ENCODE measurements around the gene ADAMTS17. TPM values are rescaled to one million over a fixed set of nuclear protein-coding genes. Genes with fewer than 3 reads are reported as not detected.
"Not testable (repeated sequence)": the region's sequence is repeated elsewhere in the genome, so short reads cannot be mapped to it uniquely, and the experiment has no call there.

ADAMTS17 gene
- total RNA-seq, 2 experiments from 2014 or later, result 5.6 to 7.3 TPM

GRCh38 chr15:99986297-99987118, 355.3 kb downstream of the ADAMTS17 start:
- no peak for DNase-seq
- H3K4me1 Mint-ChIP-seq, result no peaks in the 10 kb centered on the region
- POLR2A ChIA-PET, result no interaction called here
- no peaks in the 10 kb centered on the region for H3K27me3 Mint-ChIP-seq
- no peak overlapping the region for H3K4me3 Mint-ChIP-seq
- H3K36me3 Mint-ChIP-seq, result no peaks in the 10 kb centered on the region
- no peak for ATAC-seq (ENCODE audit: low read depth)
- H3K9me3 Mint-ChIP-seq, result peaks cover 2% of the 10 kb centered on the region
- H3K27ac Mint-ChIP-seq, result no peak overlapping the region

GRCh38 chr15:99985878-99986277, 355.9 kb downstream of the ADAMTS17 start:
- no peak overlapping the region for H3K27ac Mint-ChIP-seq
- no peak for DNase-seq
- POLR2A ChIA-PET, result no interaction called here
- no peak overlapping the region for H3K4me3 Mint-ChIP-seq
- ATAC-seq (ENCODE audit: low read depth), result no peak
- H3K9me3 Mint-ChIP-seq, result peaks cover 2% of the 10 kb centered on the region
- no peaks in the 10 kb centered on the region for H3K4me1 Mint-ChIP-seq
- no peaks in the 10 kb centered on the region for H3K27me3 Mint-ChIP-seq
- no peaks in the 10 kb centered on the region for H3K36me3 Mint-ChIP-seq

GRCh38 chr15:99984491-99985243, 357.1 kb downstream of the ADAMTS17 start:
- H3K9me3 Mint-ChIP-seq, result peaks cover 2% of the 10 kb centered on the region
- no peak overlapping the region for H3K4me3 Mint-ChIP-seq
- no peaks in the 10 kb centered on the region for H3K27me3 Mint-ChIP-seq
- no peaks in the 10 kb centered on the region for H3K4me1 Mint-ChIP-seq
- ATAC-seq (ENCODE audit: low read depth) (no peak), DNase-seq (no peak)
- no peak overlapping the region for H3K27ac Mint-ChIP-seq
- POLR2A ChIA-PET, result no interaction called here
- H3K36me3 Mint-ChIP-seq, result no peaks in the 10 kb centered on the region

GRCh38 chr15:99983886-99984286, 357.9 kb downstream of the ADAMTS17 start:
- ATAC-seq (ENCODE audit: low read depth), result no peak
- no peaks in the 10 kb centered on the region for H3K4me1 Mint-ChIP-seq

GRCh38 chr15:99983171-99983885, 358.4 kb downstream of the ADAMTS17 start:
- no peak overlapping the region for H3K27ac Mint-ChIP-seq
- H3K4me3 Mint-ChIP-seq, result no peak overlapping the region
- H3K9me3 Mint-ChIP-seq, result peaks cover 2% of the 10 kb centered on the region
- POLR2A ChIA-PET, result no interaction called here
- no peaks in the 10 kb centered on the region for H3K36me3 Mint-ChIP-seq
- ATAC-seq (ENCODE audit: low read depth) (no peak), DNase-seq (no peak)
- no peaks in the 10 kb centered on the region for H3K4me1 Mint-ChIP-seq
- no peaks in the 10 kb centered on the region for H3K27me3 Mint-ChIP-seq

More at GRCh38 chr15:99983886-99984286, 357.9 kb downstream of the ADAMTS17 start:
- POLR2A ChIA-PET, result no interaction called here
- no peak overlapping the region for H3K27ac Mint-ChIP-seq
- no peaks in the 10 kb centered on the region for H3K27me3 Mint-ChIP-seq
- no peaks in the 10 kb centered on the region for H3K36me3 Mint-ChIP-seq
- DNase-seq, result no peak
- H3K9me3 Mint-ChIP-seq, result peaks cover 2% of the 10 kb centered on the region
- H3K4me3 Mint-ChIP-seq, result no peak overlapping the region

GRCh38 chr15:99982662-99983061, 359.1 kb downstream of the ADAMTS17 start:
- Mint-ChIP-seq H3K27ac (no peak overlapping the region), H3K27me3 (no peaks in the 10 kb centered on the region), H3K36me3 (no peaks in the 10 kb centered on the region), H3K9me3 (no peaks in the 10 kb centered on the region), H3K4me1 (no peaks in the 10 kb centered on the region), H3K4me3 (no peak overlapping the region)
- no peak for DNase-seq
- POLR2A ChIA-PET, result no interaction called here
- no peak for ATAC-seq (ENCODE audit: low read depth)

- Mint-ChIP-seq H3K4me1 (no peaks in the 10 kb centered on the region), H3K4me3 (no peak overlapping the region), H3K36me3 (no peaks in the 10 kb centered on the region), H3K27ac (no peak overlapping the region), H3K9me3 (no peaks in the 10 kb centered on the region), H3K27me3 (no peaks in the 10 kb centered on the region)
- no peak for DNase-seq
- no peak for ATAC-seq (ENCODE audit: low read depth)
- POLR2A ChIA-PET, result no interaction called here
These were observed 359.7 kb downstream of the ADAMTS17 start for GRCh38 chr15:99981839-99982658.

- POLR2A ChIA-PET, result no interaction called here
- H3K9me3 Mint-ChIP-seq, result no peaks in the 10 kb centered on the region
- no peaks in the 10 kb centered on the region for H3K36me3 Mint-ChIP-seq
- no peak overlapping the region for H3K4me3 Mint-ChIP-seq
- no peaks in the 10 kb centered on the region for H3K27me3 Mint-ChIP-seq
- no peaks in the 10 kb centered on the region for H3K4me1 Mint-ChIP-seq
- ATAC-seq (ENCODE audit: low read depth) (no peak), DNase-seq (no peak)
- H3K27ac Mint-ChIP-seq, result no peak overlapping the region
These were observed 360.6 kb downstream of the ADAMTS17 start for GRCh38 chr15:99981191-99981647.

GRCh38 chr15:99980752-99981151, 361.0 kb downstream of the ADAMTS17 start:
- no peaks in the 10 kb centered on the region for H3K27me3 Mint-ChIP-seq
- no peak for ATAC-seq (ENCODE audit: low read depth)
- POLR2A ChIA-PET, result no interaction called here
- no peak overlapping the region for H3K4me3 Mint-ChIP-seq
- no peak overlapping the region for H3K27ac Mint-ChIP-seq
- H3K36me3 Mint-ChIP-seq, result no peaks in the 10 kb centered on the region
- DNase-seq, result no peak
- no peaks in the 10 kb centered on the region for H3K4me1 Mint-ChIP-seq
- no peaks in the 10 kb centered on the region for H3K9me3 Mint-ChIP-seq

- H3K4me1 Mint-ChIP-seq; POLR2A ChIA-PET; H3K36me3 Mint-ChIP-seq; H3K9me3 Mint-ChIP-seq; H3K27me3 Mint-ChIP-seq; H3K27ac Mint-ChIP-seq; DNase-seq; ATAC-seq (ENCODE audit: low read depth); H3K4me3 Mint-ChIP-seq: not testable (repeated sequence)
These were observed 361.9 kb downstream of the ADAMTS17 start for GRCh38 chr15:99979886-99980285.

- Mint-ChIP-seq H3K4me1 (no peaks in the 10 kb centered on the region), H3K27ac (no peak overlapping the region), H3K27me3 (no peaks in the 10 kb centered on the region), H3K36me3 (no peaks in the 10 kb centered on the region), H3K4me3 (no peak overlapping the region), H3K9me3 (no peaks in the 10 kb centered on the region)
- DNase-seq (no peak), ATAC-seq (ENCODE audit: low read depth) (no peak)
- POLR2A ChIA-PET, result no interaction called here
These were observed 362.4 kb downstream of the ADAMTS17 start for GRCh38 chr15:99979371-99979770.

- POLR2A ChIA-PET, result no interaction called here
- ATAC-seq (ENCODE audit: low read depth) (no peak), DNase-seq (no peak)
- Mint-ChIP-seq H3K36me3 (no peaks in the 10 kb centered on the region), H3K4me3 (no peak overlapping the region), H3K27ac (no peak overlapping the region), H3K9me3 (no peaks in the 10 kb centered on the region), H3K4me1 (no peaks in the 10 kb centered on the region), H3K27me3 (no peaks in the 10 kb centered on the region)
These were observed 363.3 kb downstream of the ADAMTS17 start for GRCh38 chr15:99978426-99978825.

- no peak for DNase-seq
- H3K9me3 Mint-ChIP-seq, result no peaks in the 10 kb centered on the region
- no peaks in the 10 kb centered on the region for H3K36me3 Mint-ChIP-seq
- no peaks in the 10 kb centered on the region for H3K27me3 Mint-ChIP-seq
- POLR2A ChIA-PET, result no interaction called here
- no peak overlapping the region for H3K4me3 Mint-ChIP-seq
- H3K4me1 Mint-ChIP-seq, result no peaks in the 10 kb centered on the region
- no peak for ATAC-seq (ENCODE audit: low read depth)
- H3K27ac Mint-ChIP-seq, result no peak overlapping the region
These were observed 363.8 kb downstream of the ADAMTS17 start for GRCh38 chr15:99977929-99978328.
